Measurements from ENCODE around the gene SVEP1. TPM values are rescaled to one million over a fixed set of nuclear protein-coding genes. Genes with fewer than 3 reads are reported as not detected.

Gene SVEP1
- total RNA-seq, 2 donors from 2014 or later, result 0.44 to 0.46 TPM

- Mint-ChIP-seq H3K4me3 (no peak overlapping the region), H3K4me1 (no peaks in the 10 kb centered on the region), H3K36me3 (ENCODE audit: low read depth) (no peaks in the 10 kb centered on the region), H3K27ac (no peak overlapping the region), H3K9me3 (no peaks in the 10 kb centered on the region), H3K27me3 (ENCODE audit: insufficient read depth) (no peaks in the 10 kb centered on the region)
- no peaks in the 10 kb centered on the region for H3K27me3 ChIP-seq (ENCODE audit: control insufficient read depth, insufficient read depth, low read length, poor library complexity, severe bottlenecking)
- H3K27ac ChIP-seq (ENCODE audit: low read depth, low read length), result no peak overlapping the region
- H3K9me3 ChIP-seq (ENCODE audit: control insufficient read depth, low read length), result no peaks in the 10 kb centered on the region
- TF ChIP-seq CTCF (conservative IDR thresholded peaks at IDR 0.05), result no peak
- no peak for DNase-seq
- no peaks in the 10 kb centered on the region for H3K36me3 ChIP-seq (ENCODE audit: control insufficient read depth, insufficient read depth, low read length)
- H3K4me1 ChIP-seq (ENCODE audit: control insufficient read depth, insufficient read depth, low read length), result no peaks in the 10 kb centered on the region
- 93% methylated on average over 3 to 5 of the region's 5 CpGs for WGBS, 2 experiments (ENCODE audit: insufficient coverage in 1 of 2, insufficient read length in 1 of 2)
- no peak overlapping the region for H3K4me3 ChIP-seq (ENCODE audit: low read length)
- no peak overlapping the region for H3K9ac ChIP-seq (ENCODE audit: extremely low read depth, low read length, poor library complexity, severe bottlenecking)
Measured at GRCh38 chr9:110343551-110343950, 236.0 kb downstream of the SVEP1 start.

GRCh38 chr9:110340306-110340705 lies 239.2 kb downstream of the SVEP1 start:
- H3K9ac ChIP-seq (ENCODE audit: extremely low read depth, low read length, poor library complexity, severe bottlenecking), result no peak overlapping the region
- no peak overlapping the region for H3K27ac ChIP-seq (ENCODE audit: low read depth, low read length)
- Mint-ChIP-seq H3K27me3 (ENCODE audit: insufficient read depth) (no peaks in the 10 kb centered on the region), H3K4me3 (no peak overlapping the region), H3K9me3 (no peaks in the 10 kb centered on the region), H3K27ac (no peak overlapping the region), H3K4me1 (no peaks in the 10 kb centered on the region), H3K36me3 (ENCODE audit: low read depth) (no peaks in the 10 kb centered on the region)
- no peaks in the 10 kb centered on the region for H3K4me1 ChIP-seq (ENCODE audit: control insufficient read depth, insufficient read depth, low read length)
- H3K9me3 ChIP-seq (ENCODE audit: control insufficient read depth, low read length), result no peaks in the 10 kb centered on the region
- no peak overlapping the region for H3K4me3 ChIP-seq (ENCODE audit: low read length)
- peak; percentile 80 for TF ChIP-seq CTCF (conservative IDR thresholded peaks at IDR 0.05)
- H3K27me3 ChIP-seq (ENCODE audit: control insufficient read depth, insufficient read depth, low read length, poor library complexity, severe bottlenecking), result no peaks in the 10 kb centered on the region
- H3K36me3 ChIP-seq (ENCODE audit: control insufficient read depth, insufficient read depth, low read length), result no peaks in the 10 kb centered on the region
- DNase-seq, result peak; percentile 60
- WGBS, 2 experiments (ENCODE audit: insufficient coverage in 1 of 2, insufficient read length in 1 of 2), result 73% methylated on average over 2 of the region's 2 CpGs; no CpG with 5 or more reads in 1 of the 2 experiments

- no peaks in the 10 kb centered on the region for H3K27me3 ChIP-seq (ENCODE audit: control insufficient read depth, insufficient read depth, low read length, poor library complexity, severe bottlenecking)
- no peaks in the 10 kb centered on the region for H3K9me3 ChIP-seq (ENCODE audit: control insufficient read depth, low read length)
- Mint-ChIP-seq H3K27ac (no peak overlapping the region), H3K27me3 (ENCODE audit: insufficient read depth) (no peaks in the 10 kb centered on the region), H3K4me3 (no peak overlapping the region), H3K9me3 (no peaks in the 10 kb centered on the region), H3K4me1 (no peaks in the 10 kb centered on the region), H3K36me3 (ENCODE audit: low read depth) (no peaks in the 10 kb centered on the region)
- no peak for DNase-seq
- no peak overlapping the region for H3K27ac ChIP-seq (ENCODE audit: low read depth, low read length)
- H3K4me1 ChIP-seq (ENCODE audit: control insufficient read depth, insufficient read depth, low read length), result no peaks in the 10 kb centered on the region
- WGBS, 2 experiments (ENCODE audit: insufficient coverage in 1 of 2, insufficient read length in 1 of 2), result 90 to 94% methylated on average over 1 of the region's 1 CpG
- no peak overlapping the region for H3K4me3 ChIP-seq (ENCODE audit: low read length)
- no peak overlapping the region for H3K9ac ChIP-seq (ENCODE audit: extremely low read depth, low read length, poor library complexity, severe bottlenecking)
- no peaks in the 10 kb centered on the region for H3K36me3 ChIP-seq (ENCODE audit: control insufficient read depth, insufficient read depth, low read length)
- TF ChIP-seq CTCF (conservative IDR thresholded peaks at IDR 0.05), result no peak
Measured at GRCh38 chr9:110338143-110338542, 241.4 kb downstream of the SVEP1 start.
